Fibroblast of skin of left quadriceps (primary cell): ENCODE results near the gene IDUA.
"Not testable (repeated sequence)": the region's sequence is repeated elsewhere in the genome, so short reads cannot be mapped to it uniquely, and the experiment has no call there.

Experiments used
- DNase-seq, 2 experiments: peaks; one replicate each; pipeline ENCODE4 v3.0.0-alpha.2; 2013; ENCODE audit warnings: low read depth in 2 of 2

IDUA gene

GRCh38 chr4:1045193-1045594 is 58.4 kb downstream of the IDUA start:
- no peak for DNase-seq

GRCh38 chr4:1045595-1046201 is 58.9 kb downstream of the IDUA start:
- DNase-seq, result no peak

- peak; percentile 66 to 67 for DNase-seq
These were observed 59.8 kb downstream of the IDUA start for GRCh38 chr4:1046581-1047011.

GRCh38 chr4:1047106-1047975 is 60.5 kb downstream of the IDUA start:
- no peak for DNase-seq

GRCh38 chr4:1047976-1048772 is 61.3 kb downstream of the IDUA start:
- DNase-seq, result no peak

- DNase-seq, result no peak
These were observed 62.1 kb downstream of the IDUA start for GRCh38 chr4:1048773-1049590.

- DNase-seq, result no peak
These were observed 62.7 kb downstream of the IDUA start for GRCh38 chr4:1049591-1049905.

- no peak for DNase-seq
These were observed 63.8 kb downstream of the IDUA start for GRCh38 chr4:1050486-1051213.

GRCh38 chr4:1051472-1051871 is 64.6 kb downstream of the IDUA start:
- no peak for DNase-seq

GRCh38 chr4:1052231-1052671 is 65.4 kb downstream of the IDUA start:
- no peak for DNase-seq

- DNase-seq, result peak; percentile 73 to 75
These were observed 66.3 kb downstream of the IDUA start for GRCh38 chr4:1053080-1053661.

GRCh38 chr4:1053891-1054290 is 67.0 kb downstream of the IDUA start:
- DNase-seq, result not testable (repeated sequence)
